Measurements from ENCODE around the gene MBOAT2.
"Not testable (repeated sequence)": the region's sequence is repeated elsewhere in the genome, so short reads cannot be mapped to it uniquely, and the experiment has no call there.

MBOAT2 gene

GRCh38 chr2:9003616-9004337 is at the start of gene MBOAT2:
Gene MBOAT2, minus strand, starts transcription at chr2:9003684. Its CDS starts 70 bp downstream, at chr2:9003614.
- peak; percentile 94 for DNase-seq

- no peak for DNase-seq
Observed at GRCh38 chr2:9052821-9053533, 49.5 kb upstream of the MBOAT2 start.

- DNase-seq = not testable (repeated sequence)
Observed at GRCh38 chr2:9051451-9051850, 48.0 kb upstream of the MBOAT2 start.

- no peak for DNase-seq
Observed at GRCh38 chr2:9050122-9050809, 46.8 kb upstream of the MBOAT2 start.

- no peak for DNase-seq
Observed at GRCh38 chr2:9045595-9045994, 42.1 kb upstream of the MBOAT2 start.

- not testable (repeated sequence) for DNase-seq
Observed at GRCh38 chr2:9043491-9043890, 40.0 kb upstream of the MBOAT2 start.

- peak; percentile 86 for DNase-seq
Observed at GRCh38 chr2:9037166-9037565, 33.7 kb upstream of the MBOAT2 start.

GRCh38 chr2:9033385-9034168 is 30.1 kb upstream of the MBOAT2 start:
- DNase-seq = peak; percentile 41

GRCh38 chr2:9032536-9033255 is 29.2 kb upstream of the MBOAT2 start:
- no peak for DNase-seq

- DNase-seq = no peak
Observed at GRCh38 chr2:9032121-9032520, 28.6 kb upstream of the MBOAT2 start.

GRCh38 chr2:9031246-9031645 is 27.8 kb upstream of the MBOAT2 start:
- no peak for DNase-seq

GRCh38 chr2:9030841-9031240 is 27.4 kb upstream of the MBOAT2 start:
- peak; percentile 61 for DNase-seq

- DNase-seq = no peak
Observed at GRCh38 chr2:9030190-9030589, 26.7 kb upstream of the MBOAT2 start.

- no peak for DNase-seq
Observed at GRCh38 chr2:9029721-9030120, 26.2 kb upstream of the MBOAT2 start.

- no peak for DNase-seq
Observed at GRCh38 chr2:9027884-9028283, 24.4 kb upstream of the MBOAT2 start.

GRCh38 chr2:9025746-9026145 is 22.3 kb upstream of the MBOAT2 start:
- DNase-seq = no peak

GRCh38 chr2:9024575-9024974 is 21.1 kb upstream of the MBOAT2 start:
- DNase-seq = no peak

GRCh38 chr2:9021563-9022211 is 18.2 kb upstream of the MBOAT2 start:
- DNase-seq = no peak

- no peak for DNase-seq
Observed at GRCh38 chr2:9020267-9020666, 16.8 kb upstream of the MBOAT2 start.

- DNase-seq = no peak
Observed at GRCh38 chr2:9018534-9018933, 15.1 kb upstream of the MBOAT2 start.

GRCh38 chr2:9018109-9018508 is 14.6 kb upstream of the MBOAT2 start:
- DNase-seq = no peak

GRCh38 chr2:9017411-9017810 is 13.9 kb upstream of the MBOAT2 start:
- DNase-seq = no peak

All from fibroblast of upper back skin (primary cell).